Peyer's patch (tissue), 4 donors: ENCODE results near the gene KDM2A. TPM values are rescaled to one million over a fixed set of nuclear protein-coding genes. Genes with fewer than 3 reads are reported as not detected.

Experiments
- DNase-seq, 3 donors: peaks; one replicate each; pipeline ENCODE4 v3.0.0-alpha.2; 2017 to 2019
- H3K27ac ChIP-seq, 4 donors: fragments of 200-600 bp; sonication (generic); one replicate each; pipeline ENCODE4 v1.5.1; 2016 to 2019
- H3K27me3 ChIP-seq, 2 donors: fragments of 200-600 bp; sonication (generic); one replicate each; pipeline ENCODE4 v1.5.1; 2019
- H3K36me3 ChIP-seq, 3 donors: fragments of 200-600 bp; sonication (generic); one replicate each; pipeline ENCODE4 v1.5.1; 2016 to 2019
- H3K4me1 ChIP-seq, 4 donors: fragments of 200-600 bp; sonication (generic); one replicate each; pipeline ENCODE4 v1.5.1; 2016 to 2019
- H3K4me3 ChIP-seq, 4 donors: fragments of 200-600 bp; sonication (generic); 1 replicate in 3 of 4; 2 replicates in 1 of 4; pipeline ENCODE4 v1.5.1; 2016 to 2019; ENCODE audit warnings: mild to moderate bottlenecking in 1 of 4
- H3K9me3 ChIP-seq, 4 donors: fragments of 200-600 bp; sonication (generic); one replicate each; pipeline ENCODE4 v1.5.1; 2016 to 2019; ENCODE audit warnings: mild to moderate bottlenecking in 1 of 4
- POLR2A ChIP-seq, 2 donors: fragments of 450-650 bp; IDR thresholded peaks; one replicate each; pipeline ENCODE4 v1.5.1; 2017; ENCODE audit warnings: antibody characterized with exemption in 2 of 2, mild to moderate bottlenecking in 2 of 2, moderate library complexity in 2 of 2
- total RNA-seq, 4 donors: library from RNA; depleted of rRNA; stranded (reverse); fragments of >200 nt; gene quantifications; one replicate each; pipeline ENCODE4 v1.1.0, GENCODE V29; 2016
- TF ChIP-seq, protein P1 (sequence below), 6 experiments: fragments of 450-650 bp in 4 of 6; fragments of 200-600 bp in 2 of 6; sonication (generic) in 1 of 6; IDR thresholded peaks; one replicate each; pipeline ENCODE4 v1.5.1; 2017 to 2019; ENCODE audit warnings: antibody characterized with exemption in 6 of 6, mild to moderate bottlenecking in 3 of 6, moderate library complexity in 1 of 6

Gene KDM2A
- total RNA-seq, 4 donors from 2014 or later: 76.7 to 225 (median 105) TPM

DNA sequence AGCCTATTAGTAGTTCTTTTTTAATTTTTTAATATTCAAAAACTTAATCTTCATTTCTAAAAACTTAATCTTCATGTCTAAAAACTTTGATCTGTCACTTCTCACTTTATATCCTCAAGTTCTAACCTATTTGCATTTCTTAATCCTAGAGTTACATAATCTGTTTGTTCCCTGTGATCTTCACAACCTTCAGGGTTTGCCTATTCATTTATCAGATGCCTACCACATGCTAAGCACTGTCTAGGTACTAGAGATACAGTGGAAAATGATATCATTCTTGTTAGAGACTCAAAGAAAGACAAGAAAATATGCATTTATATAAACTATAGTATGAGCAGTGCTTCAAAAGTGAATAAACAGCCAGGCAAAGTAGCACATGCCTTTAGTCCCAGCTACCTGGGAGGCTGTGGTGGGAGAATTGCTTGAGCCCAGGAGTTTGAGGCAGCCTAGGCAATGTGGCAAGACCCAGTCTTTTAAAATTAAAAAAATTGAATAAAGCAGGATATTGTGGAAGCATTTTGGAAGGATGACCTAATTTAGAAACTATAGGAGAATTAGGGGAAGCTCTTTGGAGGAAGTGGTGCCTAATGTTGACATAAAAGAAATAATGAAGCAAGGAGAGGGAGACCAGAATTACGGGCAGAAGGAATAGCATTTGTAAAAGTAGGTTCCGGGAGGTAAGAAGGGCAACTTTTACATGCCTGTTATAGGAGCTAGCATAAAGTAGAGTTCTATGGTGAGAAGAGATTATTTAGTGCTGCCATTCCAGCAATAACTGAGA is 92.8 kb downstream of the KDM2A start:
- DNase-seq: no peak
- Histone ChIP-seq H3K27me3 (no peaks in the 10 kb centered on the region), H3K9me3 (no peaks in the 10 kb centered on the region), H3K36me3 (peaks cover 0 to 69% (median 0%) of the 10 kb centered on the region in 3 donors), H3K4me3 (no peak overlapping the region), H3K4me1 (no peaks in the 10 kb centered on the region), H3K27ac (no peak overlapping the region)
- TF ChIP-seq, protein P1, sequence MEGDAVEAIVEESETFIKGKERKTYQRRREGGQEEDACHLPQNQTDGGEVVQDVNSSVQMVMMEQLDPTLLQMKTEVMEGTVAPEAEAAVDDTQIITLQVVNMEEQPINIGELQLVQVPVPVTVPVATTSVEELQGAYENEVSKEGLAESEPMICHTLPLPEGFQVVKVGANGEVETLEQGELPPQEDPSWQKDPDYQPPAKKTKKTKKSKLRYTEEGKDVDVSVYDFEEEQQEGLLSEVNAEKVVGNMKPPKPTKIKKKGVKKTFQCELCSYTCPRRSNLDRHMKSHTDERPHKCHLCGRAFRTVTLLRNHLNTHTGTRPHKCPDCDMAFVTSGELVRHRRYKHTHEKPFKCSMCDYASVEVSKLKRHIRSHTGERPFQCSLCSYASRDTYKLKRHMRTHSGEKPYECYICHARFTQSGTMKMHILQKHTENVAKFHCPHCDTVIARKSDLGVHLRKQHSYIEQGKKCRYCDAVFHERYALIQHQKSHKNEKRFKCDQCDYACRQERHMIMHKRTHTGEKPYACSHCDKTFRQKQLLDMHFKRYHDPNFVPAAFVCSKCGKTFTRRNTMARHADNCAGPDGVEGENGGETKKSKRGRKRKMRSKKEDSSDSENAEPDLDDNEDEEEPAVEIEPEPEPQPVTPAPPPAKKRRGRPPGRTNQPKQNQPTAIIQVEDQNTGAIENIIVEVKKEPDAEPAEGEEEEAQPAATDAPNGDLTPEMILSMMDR (IDR thresholded peaks at IDR 0.05): no peak
- no peak for TF ChIP-seq POLR2A (IDR thresholded peaks at IDR 0.05)

DNA sequence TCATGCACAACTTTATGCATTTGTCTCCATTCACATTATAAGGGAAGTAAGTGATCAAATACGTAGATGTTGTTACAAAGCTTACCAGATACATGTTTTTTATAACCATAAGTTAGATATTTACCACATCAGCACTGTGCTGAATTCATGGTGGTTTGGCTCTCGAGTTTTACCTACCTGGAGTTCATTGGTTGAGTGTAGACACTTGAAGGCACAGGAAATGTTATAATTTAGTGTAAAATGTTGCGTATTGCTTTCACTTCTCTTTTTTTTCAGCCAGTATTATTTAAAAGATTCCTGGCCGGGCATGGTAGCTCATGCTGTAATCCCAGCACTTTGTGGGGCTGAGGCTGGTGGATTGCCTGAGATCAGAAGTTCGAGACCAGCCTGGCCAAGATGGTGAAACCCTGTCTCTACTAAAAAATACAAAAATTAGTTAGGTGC is 94.1 kb downstream of the KDM2A start:
- Histone ChIP-seq H3K4me1 (no peaks in the 10 kb centered on the region), H3K9me3 (no peaks in the 10 kb centered on the region), H3K36me3 (peaks cover 0 to 69% (median 0%) of the 10 kb centered on the region in 3 donors), H3K27me3 (no peaks in the 10 kb centered on the region), H3K4me3 (no peak overlapping the region), H3K27ac (no peak overlapping the region)
- TF ChIP-seq POLR2A (IDR thresholded peaks at IDR 0.05): no peak
- TF ChIP-seq, protein P1 (IDR thresholded peaks at IDR 0.05): no peak
- DNase-seq: no peak

DNA sequence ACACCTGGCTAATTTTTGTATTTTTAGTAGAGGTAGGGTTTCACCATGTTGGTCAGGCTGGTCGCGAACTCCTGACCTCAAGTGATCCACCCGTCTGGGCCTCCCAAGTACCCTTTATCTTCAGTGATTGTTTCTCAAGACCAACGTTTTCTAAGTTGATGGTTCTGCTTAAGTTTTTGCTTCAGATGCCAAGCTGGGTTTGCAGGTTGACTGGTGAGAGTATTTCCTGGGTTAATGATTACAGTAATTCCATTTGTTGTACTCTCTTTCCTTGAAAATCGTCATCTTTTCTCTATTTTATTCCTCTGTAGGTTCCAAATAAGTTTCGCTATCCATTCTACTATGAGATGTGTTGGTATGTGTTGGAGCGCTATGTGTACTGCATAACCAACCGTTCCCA is 108.7 kb downstream of the KDM2A start:
- Histone ChIP-seq H3K27me3 (no peaks in the 10 kb centered on the region), H3K36me3 (peaks cover 0 to 90% (median 0%) of the 10 kb centered on the region in 3 donors), H3K4me3 (no peak overlapping the region), H3K27ac (no peak overlapping the region), H3K9me3 (no peaks in the 10 kb centered on the region), H3K4me1 (no peaks in the 10 kb centered on the region)
- no peak for DNase-seq
- TF ChIP-seq POLR2A (IDR thresholded peaks at IDR 0.05): no peak
- TF ChIP-seq, protein P1 (IDR thresholded peaks at IDR 0.05): no peak

DNA sequence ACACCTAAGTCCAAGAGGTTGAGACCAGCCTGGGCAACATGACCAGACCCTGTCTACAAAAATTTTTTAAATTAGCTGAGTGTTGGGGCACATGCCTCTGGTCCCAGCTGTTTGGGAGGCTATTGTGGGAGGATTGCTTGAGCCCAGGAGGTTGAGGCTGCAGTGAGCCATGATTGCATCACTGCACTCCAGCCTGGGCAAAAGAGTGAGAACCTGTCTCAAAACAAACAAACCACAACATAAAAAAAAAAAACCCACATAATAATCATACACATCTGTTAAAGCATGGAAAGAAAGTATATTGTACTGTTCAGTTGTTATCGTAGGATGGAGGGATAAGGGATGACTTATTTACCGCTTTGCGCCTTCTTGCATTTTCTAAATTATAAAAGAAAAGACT is 111.3 kb downstream of the KDM2A start:
- Histone ChIP-seq H3K4me3 (no peak overlapping the region), H3K9me3 (no peaks in the 10 kb centered on the region), H3K27me3 (no peaks in the 10 kb centered on the region), H3K4me1 (no peaks in the 10 kb centered on the region), H3K27ac (no peak overlapping the region), H3K36me3 (peaks cover 0 to 80% (median 0%) of the 10 kb centered on the region in 3 donors)
- DNase-seq: no peak
- no peak for TF ChIP-seq POLR2A (IDR thresholded peaks at IDR 0.05)
- TF ChIP-seq, protein P1 (IDR thresholded peaks at IDR 0.05): no peak

DNA sequence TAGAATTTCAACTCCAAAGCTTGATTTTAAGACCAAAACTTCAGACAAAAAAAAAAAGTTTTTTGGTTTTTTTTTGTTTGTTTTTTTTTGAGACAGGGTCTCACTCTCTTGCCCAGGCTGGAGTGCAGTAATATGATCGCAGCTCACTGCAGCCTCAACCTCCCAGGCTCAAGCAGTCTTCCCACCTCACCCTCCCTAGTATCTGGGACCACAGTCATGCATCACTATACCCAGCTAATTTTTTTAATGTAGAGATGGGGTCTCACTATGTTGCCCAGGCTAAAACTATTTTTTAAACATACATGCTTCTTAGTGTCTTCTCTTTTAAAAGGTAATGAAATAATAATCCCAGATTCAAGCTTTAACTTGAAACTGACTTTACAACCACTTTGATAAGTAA is 111.8 kb downstream of the KDM2A start:
- Histone ChIP-seq H3K27ac (no peak overlapping the region), H3K27me3 (no peaks in the 10 kb centered on the region)
- TF ChIP-seq, protein P1 (IDR thresholded peaks at IDR 0.05): no peak
- TF ChIP-seq POLR2A (IDR thresholded peaks at IDR 0.05): no peak

More for the DNA sequence above, 111.8 kb downstream of the KDM2A start:
- H3K4me1 ChIP-seq: no peaks in the 10 kb centered on the region
- no peak for DNase-seq
- H3K4me3 ChIP-seq: no peak overlapping the region
- peaks cover 0 to 75% (median 0%) of the 10 kb centered on the region in 3 donors for H3K36me3 ChIP-seq
- H3K9me3 ChIP-seq: no peaks in the 10 kb centered on the region
